Panc1 (cell line): ENCODE measurements around the gene GJA8.

Experiments
- CTCF ChIP-seq: fragments of 450-650 bp; IDR thresholded peaks from 2 replicates; pipeline ENCODE4 v1.5.1; 2017; ENCODE audit warnings: mild to moderate bottlenecking
- POLR2AphosphoS5 ChIP-seq: IDR thresholded peaks from 2 replicates; pipeline ENCODE4 v1.6.1; 2012; ENCODE audit warnings: mild to moderate bottlenecking, low read depth, low read length, moderate library complexity
- SIN3A ChIP-seq: IDR thresholded peaks from 2 replicates; pipeline ENCODE4 v1.6.1; 2012; ENCODE audit warnings: low read depth, mild to moderate bottlenecking, low read length, moderate library complexity, borderline replicate concordance; ENCODE audit not compliant: insufficient read depth
- TCF7L2 ChIP-seq: IDR thresholded peaks from 2 replicates; pipeline ENCODE4 v1.6.1; 2011; ENCODE audit warnings: mild to moderate bottlenecking, low read depth, low read length, inconsistent platforms
- TF ChIP-seq, protein P1 (sequence below), 2 experiments: IDR thresholded peaks; 2 replicates each; pipeline ENCODE4 v1.6.1; 2011 to 2012; ENCODE audit warnings: low read depth in 2 of 2, control low read depth in 1 of 2, low read length in 1 of 2, mild to moderate bottlenecking in 1 of 2, moderate library complexity in 1 of 2; ENCODE audit not compliant: insufficient read depth in 1 of 2

- TF ChIP-seq CTCF, result no peak; the same call in 1 of the 2 replicates
- no peak for TF ChIP-seq POLR2AphosphoS5
- TF ChIP-seq, protein P1, sequence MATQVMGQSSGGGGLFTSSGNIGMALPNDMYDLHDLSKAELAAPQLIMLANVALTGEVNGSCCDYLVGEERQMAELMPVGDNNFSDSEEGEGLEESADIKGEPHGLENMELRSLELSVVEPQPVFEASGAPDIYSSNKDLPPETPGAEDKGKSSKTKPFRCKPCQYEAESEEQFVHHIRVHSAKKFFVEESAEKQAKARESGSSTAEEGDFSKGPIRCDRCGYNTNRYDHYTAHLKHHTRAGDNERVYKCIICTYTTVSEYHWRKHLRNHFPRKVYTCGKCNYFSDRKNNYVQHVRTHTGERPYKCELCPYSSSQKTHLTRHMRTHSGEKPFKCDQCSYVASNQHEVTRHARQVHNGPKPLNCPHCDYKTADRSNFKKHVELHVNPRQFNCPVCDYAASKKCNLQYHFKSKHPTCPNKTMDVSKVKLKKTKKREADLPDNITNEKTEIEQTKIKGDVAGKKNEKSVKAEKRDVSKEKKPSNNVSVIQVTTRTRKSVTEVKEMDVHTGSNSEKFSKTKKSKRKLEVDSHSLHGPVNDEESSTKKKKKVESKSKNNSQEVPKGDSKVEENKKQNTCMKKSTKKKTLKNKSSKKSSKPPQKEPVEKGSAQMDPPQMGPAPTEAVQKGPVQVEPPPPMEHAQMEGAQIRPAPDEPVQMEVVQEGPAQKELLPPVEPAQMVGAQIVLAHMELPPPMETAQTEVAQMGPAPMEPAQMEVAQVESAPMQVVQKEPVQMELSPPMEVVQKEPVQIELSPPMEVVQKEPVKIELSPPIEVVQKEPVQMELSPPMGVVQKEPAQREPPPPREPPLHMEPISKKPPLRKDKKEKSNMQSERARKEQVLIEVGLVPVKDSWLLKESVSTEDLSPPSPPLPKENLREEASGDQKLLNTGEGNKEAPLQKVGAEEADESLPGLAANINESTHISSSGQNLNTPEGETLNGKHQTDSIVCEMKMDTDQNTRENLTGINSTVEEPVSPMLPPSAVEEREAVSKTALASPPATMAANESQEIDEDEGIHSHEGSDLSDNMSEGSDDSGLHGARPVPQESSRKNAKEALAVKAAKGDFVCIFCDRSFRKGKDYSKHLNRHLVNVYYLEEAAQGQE (IDR thresholded peaks at IDR 0.05; ENCODE audit: insufficient read depth in 1 of 2, low read depth in 2 of 2, low read length in 1 of 2), result no peak
- TF ChIP-seq TCF7L2, result no peak
- TF ChIP-seq SIN3A, result no peak
Observed at GRCh38 chr1:147912553-147912952, 10.0 kb downstream of the GJA8 start.
